ENCODE results near the gene NDEL1.

NDEL1 gene

DNA sequence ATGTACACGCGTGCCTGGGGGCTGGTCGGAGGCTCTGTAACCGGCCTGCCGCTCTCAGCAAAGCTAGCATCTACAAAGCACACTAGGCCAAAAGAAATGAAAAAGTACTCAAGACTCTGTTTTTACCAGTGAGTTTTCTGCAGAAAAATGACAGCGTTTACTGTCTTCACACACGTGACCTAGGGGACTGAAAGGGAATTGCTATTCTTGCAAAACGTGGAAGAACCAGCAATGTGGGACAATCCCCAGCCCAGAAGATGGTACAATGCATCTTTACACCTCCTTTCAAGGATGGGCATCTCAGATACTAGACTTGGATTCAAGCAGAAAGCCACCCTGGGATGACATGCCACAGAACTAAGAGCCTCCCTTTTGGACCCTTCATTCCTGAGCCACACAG lies 41.5 kb downstream of the NDEL1 start:
- Histone ChIP-seq H3K27ac (ENCODE audit: low read length) (no peak overlapping the region), H3K9ac (ENCODE audit: low read length in 2 of 2) (no peak overlapping the region), H3K27me3 (ENCODE audit: control insufficient read depth in 1 of 2, insufficient read depth in 2 of 2, low read length in 2 of 2) (no peaks in the 10 kb centered on the region), H3K4me1 (ENCODE audit: control insufficient read depth, insufficient read depth, low read length) (peaks cover 24% of the 10 kb centered on the region), H3K36me3 (ENCODE audit: control insufficient read depth in 2 of 2, insufficient read depth in 2 of 2, low read length in 2 of 2) (peaks cover 44 to 61% of the 10 kb centered on the region in 2 donors), H3K9me3 (ENCODE audit: control insufficient read depth in 2 of 2, low read length in 2 of 2) (no peaks in the 10 kb centered on the region), H3K4me3 (ENCODE audit: low read length in 2 of 2) (no peak overlapping the region)

DNA sequence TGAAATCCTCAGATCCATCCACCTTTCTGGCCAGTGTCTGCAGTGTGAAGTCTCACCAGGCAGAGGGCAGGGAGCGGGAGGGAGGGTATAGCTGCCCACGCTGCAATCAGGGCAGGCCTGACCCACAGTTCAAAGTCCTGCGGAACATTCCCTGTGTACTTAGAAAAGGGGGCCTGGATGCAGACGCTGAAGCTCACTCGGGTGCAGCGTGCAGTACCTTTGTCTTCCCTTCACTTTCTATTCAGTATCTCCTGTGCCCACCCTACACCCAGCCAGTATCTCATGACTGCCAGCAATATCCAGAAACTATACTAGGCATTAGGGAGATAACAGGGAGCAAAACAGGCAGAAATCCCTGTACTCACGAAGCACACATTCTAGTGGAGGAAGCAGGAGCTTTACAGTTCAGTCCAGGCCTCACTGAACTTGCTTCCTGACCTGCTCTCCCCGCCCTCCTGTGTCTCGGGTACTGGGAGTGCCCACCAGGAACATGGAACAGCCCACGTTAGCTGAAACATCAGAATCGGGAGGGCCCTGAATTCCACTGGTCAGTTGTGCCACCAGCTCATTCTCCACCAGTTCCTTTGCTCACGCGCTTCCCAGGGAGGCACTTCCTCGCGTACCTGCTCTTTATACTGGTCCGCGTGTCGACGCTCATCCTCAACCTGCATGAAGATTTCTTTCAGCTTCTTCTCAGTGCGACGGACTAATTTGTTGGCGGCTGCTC lies 42.2 kb downstream of the NDEL1 start:
- Histone ChIP-seq H3K4me3 (ENCODE audit: low read length in 2 of 2) (no peak overlapping the region), H3K9ac (ENCODE audit: low read length in 2 of 2) (no peak overlapping the region), H3K27me3 (ENCODE audit: control insufficient read depth in 1 of 2, insufficient read depth in 2 of 2, low read length in 2 of 2) (no peaks in the 10 kb centered on the region), H3K36me3 (ENCODE audit: control insufficient read depth in 2 of 2, insufficient read depth in 2 of 2, low read length in 2 of 2) (peaks cover 44 to 64% of the 10 kb centered on the region in 2 donors), H3K9me3 (ENCODE audit: control insufficient read depth in 2 of 2, low read length in 2 of 2) (no peaks in the 10 kb centered on the region), H3K4me1 (ENCODE audit: control insufficient read depth, insufficient read depth, low read length) (peaks cover 24% of the 10 kb centered on the region), H3K27ac (ENCODE audit: low read length) (no peak overlapping the region)

DNA sequence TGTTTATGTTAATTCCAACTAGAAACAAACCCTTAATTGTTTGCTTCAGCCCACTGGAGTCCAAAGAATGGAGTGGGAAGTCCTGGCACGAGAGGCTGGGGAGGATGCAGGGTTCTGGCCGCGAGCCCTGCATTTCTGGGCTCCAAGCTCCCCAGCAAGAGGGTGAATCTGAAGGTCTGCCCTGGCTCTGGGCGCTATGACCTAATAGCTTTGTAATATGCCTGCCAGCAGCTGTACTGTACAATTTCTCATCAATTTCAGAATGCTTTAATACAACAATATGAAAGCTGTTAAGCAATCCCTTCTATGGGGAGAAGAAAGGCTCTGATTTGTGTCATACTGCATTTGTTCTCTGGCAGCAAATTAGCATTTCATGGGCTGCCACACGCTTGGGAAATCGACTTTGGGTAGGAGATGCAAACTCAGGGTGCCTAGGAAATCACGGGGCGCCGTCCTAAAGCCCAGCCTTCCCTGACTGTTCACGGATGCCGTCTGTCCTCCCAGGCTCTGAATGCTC lies 43.8 kb downstream of the NDEL1 start:
- peaks cover 24% of the 10 kb centered on the region for H3K4me1 ChIP-seq (ENCODE audit: control insufficient read depth, insufficient read depth, low read length)
- no peaks in the 10 kb centered on the region for H3K9me3 ChIP-seq (ENCODE audit: control insufficient read depth in 2 of 2, low read length in 2 of 2)
- peak overlapping the region in 1 of 2 donors; percentile 44 for H3K4me3 ChIP-seq (ENCODE audit: low read length in 2 of 2)
- H3K9ac ChIP-seq (ENCODE audit: low read length in 2 of 2), result peak overlapping the region in 1 of 2 donors; percentile 51
- H3K36me3 ChIP-seq (ENCODE audit: control insufficient read depth in 2 of 2, insufficient read depth in 2 of 2, low read length in 2 of 2), result peaks cover 45 to 64% of the 10 kb centered on the region in 2 donors
- H3K27me3 ChIP-seq (ENCODE audit: control insufficient read depth in 1 of 2, insufficient read depth in 2 of 2, low read length in 2 of 2), result no peaks in the 10 kb centered on the region
- H3K27ac ChIP-seq (ENCODE audit: low read length), result peak overlapping the region; percentile 79

DNA sequence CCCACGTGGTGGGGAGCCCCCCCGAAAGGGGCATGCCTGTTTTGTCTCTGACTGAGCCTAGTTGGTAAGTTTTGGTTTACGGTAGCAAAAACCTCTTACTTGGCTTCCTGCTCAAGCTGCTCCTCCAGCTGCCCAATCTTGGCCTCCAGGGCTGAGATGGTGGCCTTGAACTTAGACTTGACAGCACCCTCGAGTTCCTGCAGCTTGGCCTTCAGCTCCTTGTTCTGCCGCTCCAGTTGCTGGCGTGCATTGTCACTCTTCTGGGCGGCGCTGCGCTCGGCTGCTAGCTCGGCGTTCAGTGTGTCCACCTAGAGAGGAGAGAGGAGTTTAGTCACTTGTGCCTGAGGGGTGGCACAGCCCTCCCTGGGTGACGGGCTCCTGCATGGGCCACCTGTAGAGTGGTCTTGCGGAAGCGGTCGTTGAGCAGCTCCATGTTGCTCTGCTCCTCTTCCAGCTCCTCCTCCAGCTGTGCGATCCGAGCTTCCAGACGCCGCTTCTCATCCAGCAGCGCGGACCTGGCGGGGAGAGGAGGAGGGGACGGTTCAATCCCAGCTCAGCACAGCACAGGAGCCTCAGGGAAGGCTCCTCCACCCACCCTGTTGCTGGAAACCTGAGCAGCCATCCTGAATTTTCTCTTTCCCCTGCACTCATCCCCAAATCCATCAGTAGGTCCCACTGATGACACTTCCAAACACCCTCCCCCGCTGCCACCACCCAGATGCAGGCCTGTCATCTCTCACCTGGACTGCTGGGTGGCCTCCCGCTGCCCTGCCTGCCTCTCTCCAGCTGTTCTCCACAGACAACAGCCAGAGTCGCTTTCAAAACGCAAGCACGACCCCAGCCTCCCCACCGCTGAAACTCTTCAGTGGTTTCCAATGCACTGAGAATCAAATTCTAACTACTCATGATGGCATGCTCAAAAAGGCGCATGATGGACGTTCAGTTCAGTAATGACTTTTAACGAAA lies 44.6 kb downstream of the NDEL1 start:
- H3K4me3 ChIP-seq (ENCODE audit: low read length in 2 of 2), result peak overlapping the region in 1 of 2 donors; percentile 44
- H3K9me3 ChIP-seq (ENCODE audit: control insufficient read depth in 2 of 2, low read length in 2 of 2), result no peaks in the 10 kb centered on the region
- peaks cover 24% of the 10 kb centered on the region for H3K4me1 ChIP-seq (ENCODE audit: control insufficient read depth, insufficient read depth, low read length)
- H3K27ac ChIP-seq (ENCODE audit: low read length), result peak overlapping the region; percentile 79
- peaks cover 41 to 56% of the 10 kb centered on the region in 2 donors for H3K36me3 ChIP-seq (ENCODE audit: control insufficient read depth in 2 of 2, insufficient read depth in 2 of 2, low read length in 2 of 2)
- H3K27me3 ChIP-seq (ENCODE audit: control insufficient read depth in 1 of 2, insufficient read depth in 2 of 2, low read length in 2 of 2), result no peaks in the 10 kb centered on the region
- peak overlapping the region in 1 of 2 donors; percentile 51 for H3K9ac ChIP-seq (ENCODE audit: low read length in 2 of 2)

DNA sequence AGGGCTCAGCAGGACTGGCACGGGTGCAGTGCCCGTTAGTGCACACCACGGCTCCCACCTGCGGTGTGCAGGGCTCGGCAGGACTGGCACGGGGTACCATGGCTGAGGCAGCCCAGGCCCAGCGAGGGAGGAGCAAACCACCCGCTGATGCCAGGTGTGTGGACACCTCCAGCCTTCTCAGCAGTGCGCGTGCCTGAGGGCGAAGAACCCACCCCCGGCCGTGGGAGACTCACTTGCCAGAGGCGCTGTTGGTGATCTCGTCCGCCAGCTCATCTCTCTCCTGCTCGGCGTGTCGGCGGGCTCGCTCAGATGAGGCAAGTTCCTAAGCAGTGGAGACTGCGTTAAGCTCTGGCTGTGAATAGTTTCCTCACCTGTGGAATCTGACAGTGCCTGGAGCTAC lies 45.4 kb downstream of the NDEL1 start:
- Histone ChIP-seq H3K27me3 (ENCODE audit: control insufficient read depth in 1 of 2, insufficient read depth in 2 of 2, low read length in 2 of 2) (no peaks in the 10 kb centered on the region), H3K36me3 (ENCODE audit: control insufficient read depth in 2 of 2, insufficient read depth in 2 of 2, low read length in 2 of 2) (peaks cover 38 to 52% of the 10 kb centered on the region in 2 donors), H3K4me1 (ENCODE audit: control insufficient read depth, insufficient read depth, low read length) (peaks cover 24% of the 10 kb centered on the region), H3K9me3 (ENCODE audit: control insufficient read depth in 2 of 2, low read length in 2 of 2) (no peaks in the 10 kb centered on the region), H3K4me3 (ENCODE audit: low read length in 2 of 2) (no peak overlapping the region), H3K27ac (ENCODE audit: low read length) (peak overlapping the region; percentile 79), H3K9ac (ENCODE audit: low read length in 2 of 2) (no peak overlapping the region)

DNA sequence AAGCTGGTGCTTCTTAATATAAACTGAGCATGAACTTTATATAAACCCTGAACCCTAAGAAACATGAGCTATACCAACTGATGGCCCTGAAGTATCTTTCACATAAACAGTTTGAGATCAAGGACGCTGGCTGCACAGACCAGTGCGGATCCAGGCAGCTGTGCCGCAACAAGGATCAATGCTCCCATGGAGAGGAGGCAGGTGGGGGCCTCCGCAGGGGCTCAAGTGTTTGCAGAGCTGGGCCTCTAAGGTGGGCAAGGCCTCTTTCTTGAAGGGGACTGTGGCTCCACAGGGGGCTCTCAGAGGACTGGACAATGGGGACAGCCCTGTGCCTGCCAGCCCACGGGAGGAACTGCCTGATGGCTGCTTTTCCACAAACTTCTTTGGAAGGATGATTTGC lies 46.0 kb downstream of the NDEL1 start:
- Histone ChIP-seq H3K4me1 (ENCODE audit: control insufficient read depth, insufficient read depth, low read length) (peaks cover 24% of the 10 kb centered on the region), H3K27ac (ENCODE audit: low read length) (no peak overlapping the region), H3K27me3 (ENCODE audit: control insufficient read depth in 1 of 2, insufficient read depth in 2 of 2, low read length in 2 of 2) (no peaks in the 10 kb centered on the region), H3K36me3 (ENCODE audit: control insufficient read depth in 2 of 2, insufficient read depth in 2 of 2, low read length in 2 of 2) (peaks cover 33 to 49% of the 10 kb centered on the region in 2 donors), H3K9ac (ENCODE audit: low read length in 2 of 2) (no peak overlapping the region), H3K4me3 (ENCODE audit: low read length in 2 of 2) (no peak overlapping the region), H3K9me3 (ENCODE audit: control insufficient read depth in 2 of 2, low read length in 2 of 2) (no peaks in the 10 kb centered on the region)

DNA sequence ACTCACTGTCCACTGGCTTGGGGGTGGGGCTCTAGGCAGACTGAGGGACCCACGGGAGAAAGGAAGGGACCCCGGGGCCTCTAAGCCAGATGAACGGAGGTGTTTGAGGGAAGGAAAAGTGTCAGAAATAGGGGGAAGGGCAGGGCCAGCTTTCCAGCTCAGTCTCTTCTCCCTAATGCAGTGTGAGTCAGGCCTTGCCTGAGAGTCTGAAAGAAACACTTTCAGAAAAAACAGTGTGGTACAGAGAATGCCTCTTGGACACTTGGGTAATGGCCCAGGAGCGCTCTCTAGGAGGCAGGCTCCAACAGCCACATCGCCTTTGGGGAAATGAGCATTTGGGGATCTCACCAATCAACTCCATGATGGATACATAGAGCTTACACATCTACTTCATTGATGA lies 46.9 kb downstream of the NDEL1 start:
- Histone ChIP-seq H3K4me1 (ENCODE audit: control insufficient read depth, insufficient read depth, low read length) (peaks cover 24% of the 10 kb centered on the region), H3K4me3 (ENCODE audit: low read length in 2 of 2) (no peak overlapping the region), H3K27ac (ENCODE audit: low read length) (no peak overlapping the region), H3K27me3 (ENCODE audit: control insufficient read depth in 1 of 2, insufficient read depth in 2 of 2, low read length in 2 of 2) (no peaks in the 10 kb centered on the region), H3K9ac (ENCODE audit: low read length in 2 of 2) (no peak overlapping the region), H3K9me3 (ENCODE audit: control insufficient read depth in 2 of 2, low read length in 2 of 2) (no peaks in the 10 kb centered on the region), H3K36me3 (ENCODE audit: control insufficient read depth in 2 of 2, insufficient read depth in 2 of 2, low read length in 2 of 2) (peaks cover 30 to 50% of the 10 kb centered on the region in 2 donors)

DNA sequence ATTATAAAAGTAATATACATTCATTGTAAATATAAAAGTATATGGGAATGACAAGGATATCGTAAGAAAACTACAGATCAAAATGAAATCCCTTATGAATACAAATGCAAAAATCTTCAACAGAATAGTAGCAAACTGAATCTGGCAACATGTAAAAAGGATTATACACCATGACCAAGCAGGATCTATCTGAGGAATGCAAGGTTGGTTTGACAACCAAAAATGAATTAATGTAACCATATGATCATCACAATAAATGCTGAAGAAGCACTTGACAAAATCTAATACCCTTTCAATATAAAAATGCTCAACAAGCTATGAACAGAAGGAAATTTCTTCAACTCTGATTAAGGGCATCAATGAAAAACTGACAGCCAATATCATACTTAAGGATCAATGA lies 48.8 kb downstream of the NDEL1 start:
- Histone ChIP-seq H3K4me1 (ENCODE audit: control insufficient read depth, insufficient read depth, low read length) (peaks cover 22% of the 10 kb centered on the region), H3K9me3 (ENCODE audit: control insufficient read depth in 2 of 2, low read length in 2 of 2) (no peaks in the 10 kb centered on the region), H3K27ac (ENCODE audit: low read length) (no peak overlapping the region), H3K27me3 (ENCODE audit: control insufficient read depth in 1 of 2, insufficient read depth in 2 of 2, low read length in 2 of 2) (no peaks in the 10 kb centered on the region), H3K36me3 (ENCODE audit: control insufficient read depth in 2 of 2, insufficient read depth in 2 of 2, low read length in 2 of 2) (peaks cover 25 to 54% of the 10 kb centered on the region in 2 donors), H3K4me3 (ENCODE audit: low read length in 2 of 2) (no peak overlapping the region), H3K9ac (ENCODE audit: low read length in 2 of 2) (no peak overlapping the region)

DNA sequence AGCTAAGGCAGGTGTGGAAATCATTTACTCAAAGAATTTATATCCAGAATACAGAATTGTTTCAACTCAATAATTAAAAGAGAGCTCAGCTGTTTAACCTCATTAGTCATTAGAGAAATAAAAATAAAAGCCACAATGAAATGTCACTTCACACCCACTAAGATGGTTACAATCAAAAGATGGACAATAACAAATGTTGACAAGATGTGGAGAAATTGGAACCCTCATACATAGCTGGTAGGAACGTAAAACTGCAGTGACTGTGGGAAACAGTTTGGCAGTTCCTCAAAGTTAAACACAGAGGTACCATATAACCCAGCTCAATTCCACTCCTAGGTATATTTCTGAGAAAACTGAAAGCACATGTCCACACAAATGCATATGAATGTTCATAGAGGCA lies 49.8 kb downstream of the NDEL1 start:
- Histone ChIP-seq H3K4me3 (ENCODE audit: low read length in 2 of 2) (no peak overlapping the region), H3K27me3 (ENCODE audit: control insufficient read depth in 1 of 2, insufficient read depth in 2 of 2, low read length in 2 of 2) (no peaks in the 10 kb centered on the region), H3K27ac (ENCODE audit: low read length) (no peak overlapping the region), H3K9me3 (ENCODE audit: control insufficient read depth in 2 of 2, low read length in 2 of 2) (no peaks in the 10 kb centered on the region), H3K4me1 (ENCODE audit: control insufficient read depth, insufficient read depth, low read length) (peaks cover 12% of the 10 kb centered on the region), H3K36me3 (ENCODE audit: control insufficient read depth in 2 of 2, insufficient read depth in 2 of 2, low read length in 2 of 2) (peaks cover 27 to 54% of the 10 kb centered on the region in 2 donors), H3K9ac (ENCODE audit: low read length in 2 of 2) (no peak overlapping the region)

DNA sequence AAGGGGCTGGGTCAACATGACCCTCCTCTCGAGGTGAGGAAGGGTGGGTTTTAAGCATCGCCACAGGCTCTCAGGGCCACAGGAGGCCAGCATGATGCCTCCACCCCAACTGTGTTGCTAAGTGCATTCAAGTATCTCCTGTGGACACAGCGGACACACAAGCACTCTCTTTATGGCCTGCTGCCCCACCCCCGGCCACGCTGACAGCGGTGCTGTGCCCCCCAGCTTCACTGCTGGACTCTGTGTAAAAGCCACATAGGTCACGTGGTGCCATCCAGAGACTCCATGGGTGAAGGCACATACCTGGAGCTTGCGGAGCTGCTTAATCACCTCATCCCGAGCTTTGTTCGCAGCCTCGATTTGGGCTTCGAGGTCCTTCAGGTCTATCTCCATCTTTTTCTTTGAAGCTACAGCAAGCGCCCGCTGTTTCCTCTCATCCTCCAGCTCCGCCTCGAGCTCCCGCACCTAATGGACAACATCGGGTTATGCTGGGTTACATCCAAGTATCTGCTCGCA lies 51.5 kb downstream of the NDEL1 start:
- no peak overlapping the region for H3K9ac ChIP-seq (ENCODE audit: low read length in 2 of 2)
- H3K4me1 ChIP-seq (ENCODE audit: control insufficient read depth, insufficient read depth, low read length), result no peaks in the 10 kb centered on the region
- no peaks in the 10 kb centered on the region for H3K9me3 ChIP-seq (ENCODE audit: control insufficient read depth in 2 of 2, low read length in 2 of 2)
- peaks cover 40 to 62% of the 10 kb centered on the region in 2 donors for H3K36me3 ChIP-seq (ENCODE audit: control insufficient read depth in 2 of 2, insufficient read depth in 2 of 2, low read length in 2 of 2)
- no peaks in the 10 kb centered on the region for H3K27me3 ChIP-seq (ENCODE audit: control insufficient read depth in 1 of 2, insufficient read depth in 2 of 2, low read length in 2 of 2)
- H3K27ac ChIP-seq (ENCODE audit: low read length), result no peak overlapping the region
- H3K4me3 ChIP-seq (ENCODE audit: low read length in 2 of 2), result no peak overlapping the region
